Peyer's patch (tissue), 4 donors: ENCODE measurements around the gene GAB1.

Source experiments
- CTCF ChIP-seq, 6 experiments: fragments of 450-650 bp in 4 of 6; fragments of 200-600 bp in 2 of 6; sonication (generic) in 1 of 6; IDR thresholded peaks; one replicate each; pipeline ENCODE4 v1.5.1; 2017 to 2019; ENCODE audit warnings: antibody characterized with exemption in 6 of 6, mild to moderate bottlenecking in 3 of 6, moderate library complexity in 1 of 6
- POLR2A ChIP-seq, 2 donors: fragments of 450-650 bp; IDR thresholded peaks; one replicate each; pipeline ENCODE4 v1.5.1; 2017; ENCODE audit warnings: antibody characterized with exemption in 2 of 2, mild to moderate bottlenecking in 2 of 2, moderate library complexity in 2 of 2

GRCh38 chr4:143308377-143308776 lies 28.3 kb upstream of the GAB1 start:
- TF ChIP-seq POLR2A (IDR thresholded peaks at IDR 0.05) = no peak
- no peak for TF ChIP-seq CTCF (IDR thresholded peaks at IDR 0.05)
